Heart left ventricle (tissue), 13 donors: ENCODE results near the gene PPM1D.
"Not testable (repeated sequence)": the region's sequence is repeated elsewhere in the genome, so short reads cannot be mapped to it uniquely, and the experiment has no call there.

Source experiments
- POLR2A ChIP-seq, 2 donors: fragments of 450-650 bp; IDR thresholded peaks; one replicate each; pipeline ENCODE4 v1.6.1; 2017; ENCODE audit warnings: antibody characterized with exemption in 2 of 2, mild to moderate bottlenecking in 2 of 2, moderate library complexity in 2 of 2
- TF ChIP-seq, protein P1 (sequence below), 12 donors: fragments of 200-600 bp; sonication (generic) in 4 of 12; IDR thresholded peaks; one replicate each; pipeline versions ENCODE4 v1.5.0 to v1.8.0; 2018 to 2022; ENCODE audit warnings: antibody characterized with exemption in 12 of 12, mild to moderate bottlenecking in 5 of 12
- donor health status: ischemic (EF 13 %, LVEDD 7.1; RV severe dilation, severe dysfunction).
- donor health status: DM: no; HTN: yes; CAD: no.
- donor health status: DM: no; HTN: no; CAD: no.
- donor health status: ischemic (EF 25% LVEDD 6.9; RV normal size, moderate dysfunction).
- donor health status: ischemic (EF 25% LVEDD 5.7; RV mildly dilated, moderate dysfunction).
- donor health status: ischemic (EF 35%, LVEDD 5.7; RV mildly dilated, moderate dysfunction).
- donor health status: nonischemic (EF 11% LVEDD 7.7; RV severe dilation, severe dysfunction).
- donor health status: DM: yes; HTN: yes; CAD: no.
- donor health status: PGD.
- donor health status: ischemic (EF 29% LVEDD 5.4; RV normal size, mild dysfunction).
- donor health status: nonischemic (EF 23%, LVEDD 6.1; RV moderate dilation, normal function).

- not testable (repeated sequence) for TF ChIP-seq POLR2A (IDR thresholded peaks at IDR 0.05)
- TF ChIP-seq, protein P1, sequence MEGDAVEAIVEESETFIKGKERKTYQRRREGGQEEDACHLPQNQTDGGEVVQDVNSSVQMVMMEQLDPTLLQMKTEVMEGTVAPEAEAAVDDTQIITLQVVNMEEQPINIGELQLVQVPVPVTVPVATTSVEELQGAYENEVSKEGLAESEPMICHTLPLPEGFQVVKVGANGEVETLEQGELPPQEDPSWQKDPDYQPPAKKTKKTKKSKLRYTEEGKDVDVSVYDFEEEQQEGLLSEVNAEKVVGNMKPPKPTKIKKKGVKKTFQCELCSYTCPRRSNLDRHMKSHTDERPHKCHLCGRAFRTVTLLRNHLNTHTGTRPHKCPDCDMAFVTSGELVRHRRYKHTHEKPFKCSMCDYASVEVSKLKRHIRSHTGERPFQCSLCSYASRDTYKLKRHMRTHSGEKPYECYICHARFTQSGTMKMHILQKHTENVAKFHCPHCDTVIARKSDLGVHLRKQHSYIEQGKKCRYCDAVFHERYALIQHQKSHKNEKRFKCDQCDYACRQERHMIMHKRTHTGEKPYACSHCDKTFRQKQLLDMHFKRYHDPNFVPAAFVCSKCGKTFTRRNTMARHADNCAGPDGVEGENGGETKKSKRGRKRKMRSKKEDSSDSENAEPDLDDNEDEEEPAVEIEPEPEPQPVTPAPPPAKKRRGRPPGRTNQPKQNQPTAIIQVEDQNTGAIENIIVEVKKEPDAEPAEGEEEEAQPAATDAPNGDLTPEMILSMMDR (IDR thresholded peaks at IDR 0.05) = not testable (repeated sequence)
Measured at GRCh38 chr17:60674637-60675036, 74.6 kb downstream of the PPM1D start.
